Central memory CD4-positive, alpha-beta T cell (primary cell): ENCODE measurements around the gene NXPH2.

Experiments
- DNase-seq: peaks from one replicate; pipeline ENCODE4 v3.0.0; 2022

NXPH2 gene

DNA sequence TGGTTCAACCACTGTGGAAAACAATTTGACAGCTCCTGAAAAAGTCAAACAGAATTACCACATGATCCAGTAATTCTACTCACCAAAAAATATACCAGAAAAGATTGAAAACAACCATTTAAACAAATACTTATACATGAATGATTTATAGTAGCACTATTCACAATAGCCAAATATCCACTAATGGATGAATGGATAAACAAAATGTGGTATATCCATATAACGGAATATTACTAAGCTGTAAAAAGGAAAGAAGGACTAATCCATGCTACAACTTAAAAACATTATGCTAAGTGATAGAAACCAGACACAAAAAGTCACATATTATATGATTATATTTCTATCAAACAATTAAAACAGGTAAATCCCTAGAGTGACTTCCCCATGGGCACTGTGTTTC is 147.1 kb downstream of the NXPH2 start:
- DNase-seq, result no peak

- DNase-seq, result no peak
Observed at GRCh38 chr2:138632066-138632620, 148.0 kb downstream of the NXPH2 start.

- DNase-seq, result no peak
Observed at GRCh38 chr2:138630164-138630563, 150.0 kb downstream of the NXPH2 start.

DNA sequence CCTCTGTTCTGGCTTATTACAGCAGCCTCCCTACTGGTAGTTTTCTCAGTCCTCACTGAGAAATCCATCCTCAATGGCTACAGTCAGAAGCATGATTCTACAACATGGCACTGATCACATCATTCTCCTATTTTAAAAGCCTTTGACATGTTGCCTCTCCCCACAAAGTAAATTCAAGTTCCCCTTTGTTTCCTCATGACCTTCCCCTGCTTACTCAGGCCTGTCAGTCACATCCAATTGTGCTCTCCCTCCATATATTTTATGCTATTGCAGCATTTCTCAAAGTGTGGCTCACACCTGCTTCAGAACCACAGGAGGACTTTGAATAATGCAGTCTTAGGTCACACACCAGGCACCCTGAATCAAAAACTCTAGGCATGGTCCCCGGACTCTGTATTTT is 154.0 kb downstream of the NXPH2 start:
- DNase-seq, result no peak

DNA sequence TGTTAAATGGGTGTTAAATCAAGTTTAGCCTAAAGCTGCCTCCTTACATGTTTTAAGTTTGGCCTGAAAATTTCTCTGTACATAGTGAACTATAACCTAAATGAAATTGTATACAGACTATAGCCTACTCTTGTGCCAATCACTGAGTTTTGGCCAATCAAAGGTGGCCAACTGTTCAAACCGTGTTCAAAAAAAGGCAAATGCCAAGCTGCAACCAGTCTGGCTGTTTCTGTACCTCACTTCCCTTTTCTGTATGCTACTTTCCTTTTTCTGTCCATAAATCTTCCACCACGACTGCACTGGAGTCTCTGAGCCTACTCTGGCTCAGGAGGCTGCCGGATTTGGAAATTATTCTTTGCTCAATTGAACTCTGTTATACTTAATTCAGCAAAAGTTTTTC is 157.6 kb downstream of the NXPH2 start:
- DNase-seq, result no peak

- DNase-seq, result no peak
Observed at GRCh38 chr2:138621139-138621538, 159.1 kb downstream of the NXPH2 start.

- no peak for DNase-seq
Observed at GRCh38 chr2:138620431-138620830, 159.8 kb downstream of the NXPH2 start.
